IPS DF 4.7 (cell line): Measurements from ENCODE around the gene TMEM51.
"Not testable (repeated sequence)": the region's sequence is repeated elsewhere in the genome, so short reads cannot be mapped to it uniquely, and the experiment has no call there.

Source experiments
- DNase-seq: peaks from one replicate; pipeline ENCODE4 v3.0.0-alpha.2; 2013; ENCODE audit warnings: low spot score; ENCODE audit errors: extremely low read depth

TMEM51 gene

GRCh38 chr1:15125101-15125745 is 28.3 kb upstream of the TMEM51 start:
- DNase-seq, result no peak

- no peak for DNase-seq
Observed at GRCh38 chr1:15128077-15128476, 25.5 kb upstream of the TMEM51 start.

GRCh38 chr1:15128520-15129313 is 24.8 kb upstream of the TMEM51 start:
- no peak for DNase-seq

- no peak for DNase-seq
Observed at GRCh38 chr1:15129944-15130343, 23.6 kb upstream of the TMEM51 start.

GRCh38 chr1:15130607-15131006 is 22.9 kb upstream of the TMEM51 start:
- no peak for DNase-seq

GRCh38 chr1:15132965-15133364 is 20.6 kb upstream of the TMEM51 start:
- DNase-seq, result no peak

- no peak for DNase-seq
Observed at GRCh38 chr1:15134285-15134684, 19.3 kb upstream of the TMEM51 start.

- not testable (repeated sequence) for DNase-seq
Observed at GRCh38 chr1:15135604-15136003, 17.9 kb upstream of the TMEM51 start.

- DNase-seq, result no peak
Observed at GRCh38 chr1:15137809-15138208, 15.7 kb upstream of the TMEM51 start.

- DNase-seq, result no peak
Observed at GRCh38 chr1:15139654-15140350, 13.7 kb upstream of the TMEM51 start.

- DNase-seq, result no peak
Observed at GRCh38 chr1:15141935-15142539, 11.5 kb upstream of the TMEM51 start.

- no peak for DNase-seq
Observed at GRCh38 chr1:15145327-15145726, 8.2 kb upstream of the TMEM51 start.

GRCh38 chr1:15146142-15146680 is 7.3 kb upstream of the TMEM51 start:
- no peak for DNase-seq

- no peak for DNase-seq
Observed at GRCh38 chr1:15146971-15147376, 6.6 kb upstream of the TMEM51 start.

- no peak for DNase-seq
Observed at GRCh38 chr1:15148004-15148403, 5.5 kb upstream of the TMEM51 start.

- no peak for DNase-seq
Observed at GRCh38 chr1:15148475-15148874, 5.1 kb upstream of the TMEM51 start.

- DNase-seq, result no peak
Observed at GRCh38 chr1:15148941-15149340, 4.6 kb upstream of the TMEM51 start.

GRCh38 chr1:15150376-15150775 is 3.2 kb upstream of the TMEM51 start:
- no peak for DNase-seq

GRCh38 chr1:15151377-15151806 is 2.2 kb upstream of the TMEM51 start:
- no peak for DNase-seq

- DNase-seq, result no peak
Observed at GRCh38 chr1:15151871-15152270, 1.7 kb upstream of the TMEM51 start.

GRCh38 chr1:15152318-15153183 is 996 bp upstream of the TMEM51 start:
- DNase-seq, result no peak
